NCI-H2196 treated with DMSO at 0.1 percent for 48 hours (cell line): ENCODE results near the gene HSD11B2.
"Not testable (repeated sequence)": the region's sequence is repeated elsewhere in the genome, so short reads cannot be mapped to it uniquely, and the experiment has no call there.

ENCODE experiments used
- DNase-seq: peaks from one replicate; lab custom pipeline; 2025; ENCODE audit not compliant: unreplicated experiment; lab: John Stamatoyannopoulos, UW

HSD11B2 gene

GRCh38 chr16:67413978-67414911 lies 16.7 kb upstream of the HSD11B2 start:
- no peak for DNase-seq

- DNase-seq = not testable (repeated sequence)
Observed at GRCh38 chr16:67415421-67415820, 15.5 kb upstream of the HSD11B2 start.

- no peak for DNase-seq
Observed at GRCh38 chr16:67415872-67416793, 14.8 kb upstream of the HSD11B2 start, which contains the start of gene ZDHHC1. Gene ZDHHC1 (minus strand): TSS chr16:67416477. CDS start chr16:67407775, 8,702 bp downstream.

- DNase-seq = no peak
Observed at GRCh38 chr16:67417333-67418061, 13.4 kb upstream of the HSD11B2 start.

GRCh38 chr16:67419502-67419901 lies 11.4 kb upstream of the HSD11B2 start:
- DNase-seq = no peak

- DNase-seq = no peak
Observed at GRCh38 chr16:67419931-67420330, 11.0 kb upstream of the HSD11B2 start.

- DNase-seq = no peak
Observed at GRCh38 chr16:67421030-67421429, 9.9 kb upstream of the HSD11B2 start.

- no peak for DNase-seq
Observed at GRCh38 chr16:67423015-67423414, 7.9 kb upstream of the HSD11B2 start.

- DNase-seq = no peak
Observed at GRCh38 chr16:67423611-67424260, 7.2 kb upstream of the HSD11B2 start.

- no peak for DNase-seq
Observed at GRCh38 chr16:67424261-67424615, 6.7 kb upstream of the HSD11B2 start.

- DNase-seq = no peak
Observed at GRCh38 chr16:67425061-67425460, 5.9 kb upstream of the HSD11B2 start.

- DNase-seq = no peak
Observed at GRCh38 chr16:67425580-67425979, 5.3 kb upstream of the HSD11B2 start.

GRCh38 chr16:67426022-67426421 lies 4.9 kb upstream of the HSD11B2 start:
- DNase-seq = no peak

GRCh38 chr16:67426950-67427349 lies 4.0 kb upstream of the HSD11B2 start:
- no peak for DNase-seq

- DNase-seq = peak; percentile 9
Observed at GRCh38 chr16:67428146-67428731, 2.7 kb upstream of the HSD11B2 start.

- DNase-seq = no peak
Observed at GRCh38 chr16:67429053-67429798, 1.7 kb upstream of the HSD11B2 start.

- DNase-seq = no peak
Observed at GRCh38 chr16:67429799-67430503, 970 bp upstream of the HSD11B2 start.

- no peak for DNase-seq
Observed at GRCh38 chr16:67430504-67430976, 381 bp upstream of the HSD11B2 start.
